ENCODE data around the gene FEM1C. TPM values are rescaled to one million over a fixed set of nuclear protein-coding genes. Genes with fewer than 3 reads are reported as not detected.

The FEM1C gene
- polyA plus RNA-seq, 1 donor from 2014 or later, result 16.4 TPM

GRCh38 chr5:115542086-115542485 is 2.5 kb downstream of the FEM1C start:
- no peaks in the 10 kb centered on the region for H3K9me2 ChIP-seq (ENCODE audit: insufficient read depth, low read length)
- peak overlapping the region; percentile 8 for H3K27ac ChIP-seq (ENCODE audit: low read length)
- no peaks in the 10 kb centered on the region for H3K9me3 ChIP-seq (ENCODE audit: low read length)
- no peak for TF ChIP-seq EZH2 (IDR thresholded peaks at IDR 0.05; ENCODE audit: borderline replicate concordance, insufficient read depth, low read length, poor library complexity, severe bottlenecking)
- no peak for TF ChIP-seq TAF1 (IDR thresholded peaks at IDR 0.05; ENCODE audit: low read depth)
- TF ChIP-seq, protein P1, sequence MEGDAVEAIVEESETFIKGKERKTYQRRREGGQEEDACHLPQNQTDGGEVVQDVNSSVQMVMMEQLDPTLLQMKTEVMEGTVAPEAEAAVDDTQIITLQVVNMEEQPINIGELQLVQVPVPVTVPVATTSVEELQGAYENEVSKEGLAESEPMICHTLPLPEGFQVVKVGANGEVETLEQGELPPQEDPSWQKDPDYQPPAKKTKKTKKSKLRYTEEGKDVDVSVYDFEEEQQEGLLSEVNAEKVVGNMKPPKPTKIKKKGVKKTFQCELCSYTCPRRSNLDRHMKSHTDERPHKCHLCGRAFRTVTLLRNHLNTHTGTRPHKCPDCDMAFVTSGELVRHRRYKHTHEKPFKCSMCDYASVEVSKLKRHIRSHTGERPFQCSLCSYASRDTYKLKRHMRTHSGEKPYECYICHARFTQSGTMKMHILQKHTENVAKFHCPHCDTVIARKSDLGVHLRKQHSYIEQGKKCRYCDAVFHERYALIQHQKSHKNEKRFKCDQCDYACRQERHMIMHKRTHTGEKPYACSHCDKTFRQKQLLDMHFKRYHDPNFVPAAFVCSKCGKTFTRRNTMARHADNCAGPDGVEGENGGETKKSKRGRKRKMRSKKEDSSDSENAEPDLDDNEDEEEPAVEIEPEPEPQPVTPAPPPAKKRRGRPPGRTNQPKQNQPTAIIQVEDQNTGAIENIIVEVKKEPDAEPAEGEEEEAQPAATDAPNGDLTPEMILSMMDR (IDR thresholded peaks at IDR 0.05; ENCODE audit: poor library complexity, severe bottlenecking), result no peak
- TF ChIP-seq SMC3 (conservative IDR thresholded peaks at IDR 0.05; ENCODE audit: poor library complexity), result no peak
- TF ChIP-seq RAD21 (conservative IDR thresholded peaks at IDR 0.05), result no peak
- TF ChIP-seq MXI1 (conservative IDR thresholded peaks at IDR 0.05; ENCODE audit: poor library complexity, severe bottlenecking), result no peak
- no peak for TF ChIP-seq POLR2AphosphoS5 (IDR thresholded peaks at IDR 0.05)
- TF ChIP-seq, protein P2, sequence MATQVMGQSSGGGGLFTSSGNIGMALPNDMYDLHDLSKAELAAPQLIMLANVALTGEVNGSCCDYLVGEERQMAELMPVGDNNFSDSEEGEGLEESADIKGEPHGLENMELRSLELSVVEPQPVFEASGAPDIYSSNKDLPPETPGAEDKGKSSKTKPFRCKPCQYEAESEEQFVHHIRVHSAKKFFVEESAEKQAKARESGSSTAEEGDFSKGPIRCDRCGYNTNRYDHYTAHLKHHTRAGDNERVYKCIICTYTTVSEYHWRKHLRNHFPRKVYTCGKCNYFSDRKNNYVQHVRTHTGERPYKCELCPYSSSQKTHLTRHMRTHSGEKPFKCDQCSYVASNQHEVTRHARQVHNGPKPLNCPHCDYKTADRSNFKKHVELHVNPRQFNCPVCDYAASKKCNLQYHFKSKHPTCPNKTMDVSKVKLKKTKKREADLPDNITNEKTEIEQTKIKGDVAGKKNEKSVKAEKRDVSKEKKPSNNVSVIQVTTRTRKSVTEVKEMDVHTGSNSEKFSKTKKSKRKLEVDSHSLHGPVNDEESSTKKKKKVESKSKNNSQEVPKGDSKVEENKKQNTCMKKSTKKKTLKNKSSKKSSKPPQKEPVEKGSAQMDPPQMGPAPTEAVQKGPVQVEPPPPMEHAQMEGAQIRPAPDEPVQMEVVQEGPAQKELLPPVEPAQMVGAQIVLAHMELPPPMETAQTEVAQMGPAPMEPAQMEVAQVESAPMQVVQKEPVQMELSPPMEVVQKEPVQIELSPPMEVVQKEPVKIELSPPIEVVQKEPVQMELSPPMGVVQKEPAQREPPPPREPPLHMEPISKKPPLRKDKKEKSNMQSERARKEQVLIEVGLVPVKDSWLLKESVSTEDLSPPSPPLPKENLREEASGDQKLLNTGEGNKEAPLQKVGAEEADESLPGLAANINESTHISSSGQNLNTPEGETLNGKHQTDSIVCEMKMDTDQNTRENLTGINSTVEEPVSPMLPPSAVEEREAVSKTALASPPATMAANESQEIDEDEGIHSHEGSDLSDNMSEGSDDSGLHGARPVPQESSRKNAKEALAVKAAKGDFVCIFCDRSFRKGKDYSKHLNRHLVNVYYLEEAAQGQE (IDR thresholded peaks at IDR 0.05; ENCODE audit: borderline replicate concordance), result no peak
- no peak for TF ChIP-seq EP300 (conservative IDR thresholded peaks at IDR 0.05; ENCODE audit: poor library complexity, severe bottlenecking)
- H3K4me2 ChIP-seq (ENCODE audit: low read length), result peak overlapping the region; percentile 99
- H3F3A ChIP-seq (ENCODE audit: insufficient read depth, low read length, poor library complexity, severe bottlenecking), result no peaks in the 10 kb centered on the region
- H3K4me3 ChIP-seq (ENCODE audit: low read length), result peak overlapping the region; percentile 88
- peaks cover 69% of the 10 kb centered on the region for H3K79me2 ChIP-seq (replicated peaks; ENCODE audit: insufficient read depth, low read length)
- H3K36me3 ChIP-seq (ENCODE audit: insufficient read depth, low read length), result peaks cover 23% of the 10 kb centered on the region
- H4K20me1 ChIP-seq (ENCODE audit: insufficient read depth), result peaks cover 7% of the 10 kb centered on the region
- peak overlapping the region; percentile 35 for H3K9ac ChIP-seq (ENCODE audit: low read length)
- H3K27me3 ChIP-seq (ENCODE audit: insufficient read depth, low read depth, low read length), result no peaks in the 10 kb centered on the region
- no peak overlapping the region for H2AFZ ChIP-seq (ENCODE audit: low read depth, low read length)

DNA sequence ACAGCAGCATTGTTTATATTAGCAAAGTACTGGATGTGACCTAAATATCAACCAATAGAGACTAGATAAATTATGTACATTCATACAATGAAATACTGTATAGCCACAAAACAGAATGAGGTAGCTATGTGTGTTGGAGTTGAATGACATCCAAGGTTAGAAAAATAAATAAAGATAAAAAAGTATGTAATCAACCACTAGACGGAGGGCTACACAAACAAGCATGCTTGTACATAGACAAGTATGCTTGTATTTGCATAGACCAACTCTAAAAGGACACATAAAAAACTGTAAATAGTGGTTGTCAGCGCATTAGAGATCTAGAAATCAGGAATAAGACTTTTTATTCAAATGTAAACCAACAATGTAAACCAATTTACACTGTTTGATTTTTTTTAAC is 3.0 kb downstream of the FEM1C start:
- Histone ChIP-seq H3K4me3 (ENCODE audit: low read length) (peak overlapping the region; percentile 88), H3K9ac (ENCODE audit: low read length) (peak overlapping the region; percentile 35), H3F3A (ENCODE audit: insufficient read depth, low read length, poor library complexity, severe bottlenecking) (no peaks in the 10 kb centered on the region), H3K79me2 (replicated peaks; ENCODE audit: insufficient read depth, low read length) (peaks cover 74% of the 10 kb centered on the region), H4K20me1 (ENCODE audit: insufficient read depth) (peaks cover 7% of the 10 kb centered on the region), H3K36me3 (ENCODE audit: insufficient read depth, low read length) (peaks cover 23% of the 10 kb centered on the region), H3K27me3 (ENCODE audit: insufficient read depth, low read depth, low read length) (no peaks in the 10 kb centered on the region), H3K4me2 (ENCODE audit: low read length) (peak overlapping the region; percentile 99), H2AFZ (ENCODE audit: low read depth, low read length) (no peak overlapping the region), H3K9me2 (ENCODE audit: insufficient read depth, low read length) (no peaks in the 10 kb centered on the region), H3K27ac (ENCODE audit: low read length) (peak overlapping the region; percentile 8), H3K9me3 (ENCODE audit: low read length) (no peaks in the 10 kb centered on the region)
- no peak for TF ChIP-seq TAF1 (IDR thresholded peaks at IDR 0.05; ENCODE audit: low read depth)
- TF ChIP-seq MXI1 (conservative IDR thresholded peaks at IDR 0.05; ENCODE audit: poor library complexity, severe bottlenecking), result peak; percentile 24

Measured in neural cell (in vitro differentiated cells).